GM18873 (cell line): Measurements from ENCODE around the gene AHCYL2.
"Not testable (repeated sequence)": the region's sequence is repeated elsewhere in the genome, so short reads cannot be mapped to it uniquely, and the experiment has no call there.

Experiments
- ATAC-seq: cut with Tn5 transposase; IDR thresholded peaks from one replicate; pipeline ENCODE4 v1.9.1; 2021; ENCODE audit warnings: mild to moderate bottlenecking, moderate library complexity, moderate number of reproducible peaks; ENCODE audit not compliant: unreplicated experiment, low FRiP score

AHCYL2 gene

DNA sequence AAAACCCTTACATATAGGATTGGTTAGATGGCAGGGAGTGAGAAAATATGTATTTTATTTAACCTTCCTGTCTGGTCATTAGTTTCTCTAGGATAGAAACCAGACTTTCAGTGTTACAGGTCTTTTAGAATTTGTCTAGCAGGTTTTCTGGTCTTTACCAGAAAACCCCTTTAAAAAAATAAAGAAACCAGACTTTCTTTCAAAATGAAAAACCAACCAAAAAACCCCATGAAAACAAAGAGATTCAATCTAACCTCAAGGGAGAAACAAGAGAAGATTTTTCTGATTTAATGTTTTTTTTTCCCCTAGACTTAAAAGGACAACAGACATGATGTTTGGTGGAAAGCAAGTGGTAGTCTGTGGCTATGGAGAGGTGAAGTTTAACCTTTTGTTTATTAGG is 180.7 kb downstream of the AHCYL2 start:
- no peak for ATAC-seq

DNA sequence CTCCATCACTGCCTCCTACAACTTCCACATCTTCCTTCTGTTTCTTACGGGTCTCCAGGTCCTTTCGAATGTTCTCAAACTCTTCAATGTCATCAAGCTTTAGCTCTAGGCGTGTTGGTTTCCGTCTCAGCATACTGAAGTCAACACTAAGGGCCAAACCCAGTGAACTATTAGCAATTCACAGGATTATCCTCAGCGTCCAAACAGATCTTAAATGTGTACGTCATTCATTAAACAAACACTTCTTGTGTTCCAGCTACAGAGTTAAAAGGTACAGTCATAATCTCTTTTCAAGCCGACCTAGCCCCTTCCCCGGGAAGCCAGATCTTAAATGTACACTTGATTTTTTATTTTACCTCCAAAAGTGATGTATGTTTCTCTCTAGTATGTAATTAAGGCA is 185.4 kb downstream of the AHCYL2 start:
- not testable (repeated sequence) for ATAC-seq

DNA sequence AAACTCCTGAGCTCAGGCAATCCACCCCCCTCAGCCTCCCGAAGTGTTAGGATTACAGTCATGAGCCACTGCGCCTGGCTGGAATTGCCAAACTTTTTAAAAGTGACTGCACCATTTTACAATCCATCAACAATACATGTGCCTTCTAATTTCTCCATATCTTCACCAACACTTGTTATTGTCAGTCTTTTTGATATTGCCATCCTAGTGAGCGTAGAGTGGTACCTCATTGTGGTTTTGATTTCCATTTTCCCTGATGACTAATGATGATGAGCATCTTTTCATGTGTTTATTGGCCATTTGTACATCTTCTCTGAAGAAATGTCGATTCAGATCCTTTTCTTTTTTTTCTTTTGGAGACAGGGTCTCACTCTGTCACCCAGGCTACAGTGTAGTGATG is 187.7 kb downstream of the AHCYL2 start:
- no peak for ATAC-seq

DNA sequence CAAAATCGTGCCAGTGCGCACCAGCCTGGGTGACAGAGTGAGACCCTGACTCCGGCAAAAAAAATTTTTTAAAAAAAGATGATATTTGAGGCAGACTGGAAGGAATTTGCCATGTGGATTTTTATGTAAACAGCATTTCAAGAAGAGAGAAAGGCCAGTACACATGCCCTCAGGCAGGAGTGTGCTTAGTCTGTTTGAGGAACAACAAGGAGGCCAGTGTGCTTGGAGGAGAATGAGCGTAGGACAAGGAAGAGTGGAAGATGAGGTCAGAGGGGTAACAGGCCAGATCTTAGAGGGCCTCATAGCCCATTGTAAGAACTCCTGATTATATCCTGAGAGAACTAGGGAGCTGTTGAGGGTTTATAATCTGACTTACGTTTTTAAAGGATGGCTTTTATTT is 192.2 kb downstream of the AHCYL2 start:
- ATAC-seq: no peak

DNA sequence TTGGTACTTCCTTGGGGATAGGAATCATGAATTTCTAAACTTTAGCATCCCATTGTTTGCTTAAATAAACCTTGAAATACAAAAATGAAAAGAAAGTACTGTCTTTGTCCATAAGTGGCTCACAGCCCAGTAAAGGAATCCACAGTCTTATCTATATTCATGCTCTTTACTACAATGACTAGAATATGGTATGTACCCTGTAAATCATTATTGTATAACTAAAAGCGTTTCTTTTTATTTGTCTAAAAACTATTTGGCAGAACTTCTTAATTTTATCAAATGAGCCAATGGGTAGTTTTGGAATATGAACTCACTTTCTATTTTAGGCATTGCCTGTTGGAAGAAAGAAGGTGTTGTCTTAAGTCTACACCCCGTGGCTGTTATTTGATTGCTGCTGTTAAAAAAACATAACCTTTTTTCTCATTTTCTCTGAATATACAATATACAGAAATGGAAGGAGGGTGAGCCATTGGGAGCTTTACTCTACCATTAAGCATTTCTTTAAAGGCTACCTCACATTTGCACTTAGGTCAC is 197.0 kb downstream of the AHCYL2 start:
- ATAC-seq: no peak

DNA sequence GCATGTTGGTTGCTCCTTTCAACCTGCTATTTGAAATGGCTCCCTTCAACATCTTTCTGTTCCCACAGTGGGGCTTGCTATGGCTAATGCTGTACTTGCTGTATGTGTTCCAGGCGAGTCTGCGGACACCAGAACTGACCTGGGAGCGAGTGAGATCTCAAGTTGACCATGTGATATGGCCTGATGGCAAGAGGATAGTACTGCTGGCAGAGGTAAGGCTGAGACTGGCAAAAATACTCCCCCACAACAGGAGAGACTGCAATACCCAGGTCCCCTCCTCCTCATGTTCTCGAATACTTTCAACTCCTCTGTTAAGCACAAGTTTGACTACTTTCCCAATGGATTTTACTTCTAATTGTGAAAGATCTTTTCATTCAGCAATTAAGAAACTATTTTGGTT is 197.9 kb downstream of the AHCYL2 start:
- ATAC-seq: no peak

DNA sequence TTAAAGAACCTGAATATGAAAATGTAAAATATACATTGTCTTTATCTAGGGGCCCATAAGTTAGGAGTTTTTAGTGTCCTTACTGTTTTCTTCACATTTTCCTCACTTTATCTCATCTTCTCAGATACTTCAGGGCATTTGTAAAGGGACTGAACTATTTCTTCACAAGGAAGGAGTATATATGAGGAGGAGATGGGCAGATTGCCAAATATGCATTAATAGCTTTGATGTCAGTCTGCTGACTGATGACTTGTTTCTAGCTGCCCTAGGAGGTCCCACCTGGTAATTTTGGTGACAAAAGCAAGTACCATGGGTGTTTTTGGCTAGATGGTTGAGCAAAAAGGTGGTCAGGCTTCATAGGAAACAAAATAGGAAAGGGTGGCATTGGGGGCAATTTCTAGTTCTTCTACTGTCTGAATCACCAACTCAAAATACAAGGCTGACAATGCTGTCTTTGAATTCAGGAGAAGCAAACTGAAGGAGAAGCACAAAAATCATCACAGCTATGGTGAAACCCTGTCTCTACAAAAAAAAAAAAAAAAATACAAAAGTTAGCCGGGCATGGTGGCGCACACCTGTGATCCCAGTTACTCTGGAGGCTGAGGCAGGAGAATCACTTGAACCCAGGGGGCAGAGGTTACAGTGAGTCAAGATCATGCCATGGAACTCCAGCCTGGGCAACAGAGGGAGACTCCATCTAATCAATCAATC is 199.0 kb downstream of the AHCYL2 start:
- ATAC-seq: no peak

DNA sequence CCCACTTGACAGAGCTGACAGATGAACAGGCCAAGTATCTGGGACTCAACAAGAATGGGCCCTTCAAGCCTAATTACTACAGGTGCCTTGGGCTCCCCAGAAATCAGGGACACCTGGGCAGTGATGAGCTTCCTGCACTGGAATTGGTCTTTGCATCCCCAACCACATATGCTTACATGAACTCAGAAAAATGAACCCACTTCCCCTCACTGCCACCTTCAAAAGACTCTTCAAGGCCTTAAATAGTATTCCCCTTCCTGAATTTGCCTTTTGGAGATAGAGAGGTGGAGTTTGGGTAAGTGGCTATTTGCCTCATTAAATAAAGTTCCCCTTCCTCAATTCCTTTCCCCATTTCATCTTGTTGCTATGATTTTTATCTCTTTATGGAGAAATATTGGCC is 201.7 kb downstream of the AHCYL2 start:
- no peak for ATAC-seq

DNA sequence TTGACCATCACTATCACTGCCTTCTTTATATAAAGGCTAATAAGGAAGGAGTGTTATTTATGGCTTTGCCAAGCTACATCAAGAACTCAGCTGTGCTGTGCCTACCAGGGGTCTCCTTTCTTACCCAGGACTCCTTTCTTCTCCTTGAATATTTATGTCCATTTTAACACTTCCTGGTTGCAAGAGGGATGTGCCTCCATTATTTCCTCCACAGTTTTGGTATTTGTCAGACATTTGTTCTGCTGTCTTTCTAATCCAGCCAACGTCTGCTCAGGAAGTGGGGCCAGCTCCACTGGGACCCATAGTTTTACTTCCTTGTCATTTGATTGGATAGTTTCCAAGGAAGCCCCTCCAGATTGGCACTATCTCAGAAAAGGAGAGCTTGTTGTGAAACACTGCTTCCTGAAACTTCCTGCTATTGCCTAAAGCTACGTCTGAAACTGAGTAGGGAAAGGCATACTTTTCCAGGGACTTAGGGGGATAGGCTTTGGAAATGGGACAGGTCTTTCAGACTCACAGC is 202.8 kb downstream of the AHCYL2 start:
- ATAC-seq: no peak

DNA sequence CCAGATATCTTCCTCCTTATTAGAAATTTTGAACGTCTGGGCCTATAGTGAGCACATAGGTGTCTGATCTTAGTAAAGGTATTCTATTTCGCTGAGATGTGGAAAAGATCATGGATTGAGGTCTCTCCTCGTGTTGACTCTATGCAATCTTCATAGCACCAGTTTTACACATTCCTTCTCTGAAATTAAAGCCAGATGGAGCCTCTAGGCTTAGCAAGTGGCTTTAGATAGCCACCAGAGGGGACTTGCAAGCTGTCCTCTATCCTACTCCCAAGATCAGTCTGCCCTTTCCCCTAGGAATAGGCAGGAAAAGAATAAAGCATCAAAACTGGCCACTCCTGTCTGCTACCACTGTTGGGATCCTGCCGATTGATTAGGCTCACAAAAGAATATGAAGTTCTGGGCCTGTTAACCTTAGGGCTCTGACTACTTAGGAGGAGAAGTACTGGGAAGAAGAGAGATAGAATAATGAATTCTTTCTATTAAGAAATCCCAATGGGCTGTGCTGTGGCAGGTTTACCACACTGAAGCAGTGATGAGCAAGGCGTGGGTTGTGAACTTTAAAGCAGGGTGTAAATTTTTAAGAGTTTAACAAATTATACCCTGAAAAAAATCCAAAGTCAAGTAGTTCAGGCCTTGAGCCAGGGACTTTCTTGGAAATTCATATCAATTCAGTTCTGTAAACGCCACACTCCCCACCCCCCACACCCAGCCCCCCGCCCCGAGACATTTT is 207.2 kb downstream of the AHCYL2 start:
- no peak for ATAC-seq

DNA sequence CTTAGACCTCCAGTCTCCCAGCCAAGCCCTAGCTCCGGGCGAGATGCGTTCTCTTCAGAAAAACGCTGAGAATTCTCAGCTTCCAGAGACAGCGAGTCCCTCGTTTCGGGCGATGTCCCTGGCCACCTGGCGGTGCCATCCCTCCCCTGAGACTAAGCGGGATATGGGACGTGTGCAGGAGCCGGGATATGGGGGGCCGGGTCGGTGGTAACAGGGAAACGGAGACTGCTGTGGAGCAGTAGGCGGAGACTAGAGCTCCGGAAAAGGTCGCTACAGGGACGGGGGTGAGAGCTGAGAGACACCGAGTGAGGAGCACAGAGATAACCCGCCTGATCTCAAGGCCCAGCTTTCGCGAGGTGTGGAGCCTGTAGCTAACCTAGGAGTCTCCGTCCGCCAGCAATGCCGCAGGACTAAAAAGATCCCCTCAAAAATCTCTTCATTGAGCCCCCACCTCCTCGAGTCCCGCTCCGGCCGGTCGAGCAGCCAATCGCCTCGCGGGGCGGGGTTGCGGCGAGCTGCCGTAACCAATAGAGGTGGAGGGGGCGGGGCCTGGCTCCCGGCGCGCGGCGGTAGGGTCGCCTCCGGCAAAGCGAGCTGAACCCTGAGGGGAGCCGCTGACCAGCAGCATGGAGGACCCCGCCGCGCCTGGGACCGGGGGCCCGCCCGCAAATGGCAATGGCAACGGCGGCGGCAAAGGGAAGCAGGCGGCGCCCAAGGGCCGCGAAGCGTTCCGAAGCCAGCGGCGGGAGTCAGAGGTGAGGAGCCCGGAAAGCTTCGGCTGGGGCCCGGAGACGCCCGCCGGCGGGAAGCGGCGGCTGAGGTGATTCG is 209.2 kb downstream of the AHCYL2 start, which contains the start of gene STRIP2:
Gene STRIP2, plus strand, starts transcription at position 586 of the 828 bp plus-strand sequence. Its CDS starts 41 bp downstream, at position 627.
- ATAC-seq: peak; percentile 84

DNA sequence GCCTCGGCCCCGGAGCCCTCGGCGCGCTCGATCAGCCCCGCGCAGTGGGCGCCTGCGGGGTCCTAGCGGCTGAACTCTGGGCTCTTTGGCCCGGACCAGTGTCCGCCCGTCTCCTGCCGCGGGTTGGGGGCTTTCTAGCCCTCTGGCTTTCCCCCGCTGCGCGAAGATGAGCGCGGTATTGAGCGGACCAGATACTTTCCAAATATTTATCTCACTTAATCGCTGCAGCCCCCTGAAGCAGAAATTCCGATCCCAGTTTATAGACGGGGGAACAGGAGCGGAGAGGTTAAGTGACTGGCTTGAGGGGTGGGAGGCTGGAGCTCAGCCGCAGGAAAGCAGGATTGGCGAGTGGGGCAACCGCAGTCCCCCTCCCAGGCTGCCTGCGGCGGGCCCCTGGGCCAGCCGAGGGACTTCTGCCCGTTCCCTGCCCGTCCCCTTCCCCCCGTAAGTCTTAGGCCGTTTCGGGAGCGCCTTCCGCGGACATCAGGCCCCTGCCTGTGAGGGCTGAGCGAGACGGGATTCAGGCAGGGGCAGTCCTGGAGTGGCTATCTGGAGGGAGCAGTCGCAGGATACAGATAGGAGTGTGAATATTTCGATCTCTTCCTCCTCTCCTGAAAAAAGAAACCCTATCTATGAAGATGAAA is 210.0 kb downstream of the AHCYL2 start:
- no peak for ATAC-seq

DNA sequence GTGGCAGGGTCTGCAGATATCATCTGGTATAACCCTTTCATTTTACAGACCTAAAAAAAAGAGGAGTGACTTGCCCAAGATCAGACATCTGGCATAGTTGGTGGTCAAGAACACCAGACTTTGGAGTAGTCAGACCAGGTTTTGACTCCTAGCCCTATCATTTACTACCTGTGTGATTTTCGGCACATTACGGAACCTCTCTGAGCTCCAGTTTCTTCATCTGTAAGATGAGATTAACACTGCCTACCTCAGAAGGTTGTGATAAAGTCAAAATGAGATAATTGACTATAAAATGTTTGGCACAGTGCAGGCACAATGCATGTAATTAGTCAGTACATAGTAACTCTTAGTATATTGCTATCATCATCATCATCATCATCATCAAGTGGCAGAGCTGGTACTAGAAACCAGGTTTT is 210.6 kb downstream of the AHCYL2 start:
- ATAC-seq: no peak

DNA sequence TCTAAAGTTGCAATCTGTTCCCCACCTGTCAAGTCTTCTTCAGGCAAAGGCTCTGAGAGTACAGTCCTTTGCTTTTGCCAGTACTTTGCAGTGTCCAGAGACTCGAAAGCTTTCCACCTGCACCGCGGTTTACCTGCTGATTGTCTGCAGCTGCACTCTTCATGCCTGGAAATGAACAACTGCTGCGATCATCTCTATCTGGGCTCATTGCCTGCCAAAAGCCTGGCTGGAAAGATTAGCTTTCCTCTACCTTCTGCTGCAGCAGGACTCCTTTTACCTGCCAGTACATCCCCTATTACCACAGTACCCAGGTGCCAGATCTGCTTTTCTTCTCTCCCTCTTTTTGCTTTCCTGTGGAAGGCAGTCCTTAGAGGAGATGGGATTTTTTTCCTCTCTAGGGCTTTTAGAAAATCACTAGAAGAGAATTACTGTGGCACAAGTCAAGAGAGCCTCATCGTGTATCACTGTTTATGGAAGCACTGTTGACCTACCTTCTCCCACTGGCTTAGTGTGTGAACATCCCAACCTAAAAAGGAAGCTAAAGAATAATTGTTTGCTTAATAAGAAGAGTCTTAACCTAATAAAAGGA is 211.6 kb downstream of the AHCYL2 start:
- ATAC-seq: no peak

DNA sequence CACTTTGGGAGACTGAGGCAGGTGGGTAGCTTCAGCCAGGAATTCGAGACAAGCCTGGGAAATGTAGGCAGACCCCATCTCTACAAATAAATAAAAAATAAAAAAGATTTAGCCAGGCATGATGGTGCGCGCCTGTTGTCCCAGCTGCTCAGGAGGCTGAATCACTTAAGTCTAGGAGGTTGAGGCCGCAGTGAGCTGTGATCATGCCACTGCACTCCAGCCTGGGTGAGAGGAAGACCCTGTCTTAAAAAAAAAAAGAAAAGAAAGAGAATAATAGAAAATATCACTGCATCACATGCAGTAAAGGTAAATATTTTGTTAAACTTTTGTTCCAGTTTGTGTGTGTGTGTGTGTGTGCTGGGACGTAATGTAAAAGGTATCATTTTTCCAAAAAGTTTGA is 212.4 kb downstream of the AHCYL2 start:
- ATAC-seq: no peak

DNA sequence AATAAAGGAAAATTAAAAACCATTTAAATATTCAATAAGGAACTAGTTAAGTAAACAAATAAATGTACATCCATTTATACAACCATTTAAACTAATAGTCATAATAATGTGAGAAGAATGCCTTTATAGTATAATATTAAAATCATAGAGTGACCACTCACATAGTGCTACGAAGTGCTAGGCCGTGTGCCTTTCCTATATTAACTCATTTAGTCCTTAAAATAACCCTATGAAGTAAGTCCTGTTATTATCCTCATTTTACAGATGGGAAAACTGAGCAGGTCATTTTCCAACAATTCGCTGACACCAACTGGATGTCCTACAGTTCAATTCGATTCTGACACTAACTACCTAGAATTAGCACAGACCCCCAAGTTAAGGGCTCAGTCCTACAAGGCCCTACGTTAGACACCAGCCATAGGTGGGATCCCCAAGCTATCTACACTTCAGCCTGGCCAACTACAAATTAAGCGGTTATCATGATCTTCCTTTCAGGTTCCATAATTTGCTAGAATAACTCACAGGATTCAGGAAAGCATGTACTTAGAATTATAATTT is 213.5 kb downstream of the AHCYL2 start:
- no peak for ATAC-seq

DNA sequence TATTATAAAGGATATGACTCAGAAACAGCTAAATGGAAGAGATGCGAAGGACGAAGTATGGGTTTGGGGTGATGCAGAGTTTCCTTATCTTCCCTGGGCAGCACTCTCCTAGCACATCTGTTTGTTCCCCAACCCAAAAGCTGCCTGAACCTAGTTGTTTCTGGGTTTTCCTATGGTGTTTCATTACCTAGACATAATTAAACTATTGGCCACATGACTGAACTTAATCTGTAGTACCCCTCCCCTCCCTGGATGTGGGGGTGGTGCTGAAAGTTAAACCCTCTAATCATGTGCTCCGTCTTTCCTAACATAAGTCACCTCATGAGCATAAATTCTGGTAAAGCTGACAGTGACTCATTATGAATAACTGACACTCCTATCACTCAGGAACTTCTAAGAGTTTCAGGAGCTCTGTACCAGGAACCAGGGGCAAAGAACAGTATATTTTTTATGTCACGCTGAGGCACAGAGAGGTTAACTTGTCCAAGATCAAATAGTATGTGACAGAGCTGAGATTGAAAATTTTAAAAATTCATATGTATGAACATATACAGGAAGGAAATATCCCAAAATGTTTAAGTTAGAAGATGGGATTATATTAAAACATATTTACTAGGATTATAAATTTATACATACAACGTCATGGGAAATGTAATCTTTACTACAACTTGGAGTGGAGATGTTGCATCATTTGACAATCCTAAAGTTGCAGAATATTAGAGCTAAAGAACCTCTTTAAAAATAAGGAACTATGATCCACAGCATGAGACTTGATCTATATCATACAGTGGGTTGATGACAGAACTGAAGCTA is 214.2 kb downstream of the AHCYL2 start:
- ATAC-seq: no peak

DNA sequence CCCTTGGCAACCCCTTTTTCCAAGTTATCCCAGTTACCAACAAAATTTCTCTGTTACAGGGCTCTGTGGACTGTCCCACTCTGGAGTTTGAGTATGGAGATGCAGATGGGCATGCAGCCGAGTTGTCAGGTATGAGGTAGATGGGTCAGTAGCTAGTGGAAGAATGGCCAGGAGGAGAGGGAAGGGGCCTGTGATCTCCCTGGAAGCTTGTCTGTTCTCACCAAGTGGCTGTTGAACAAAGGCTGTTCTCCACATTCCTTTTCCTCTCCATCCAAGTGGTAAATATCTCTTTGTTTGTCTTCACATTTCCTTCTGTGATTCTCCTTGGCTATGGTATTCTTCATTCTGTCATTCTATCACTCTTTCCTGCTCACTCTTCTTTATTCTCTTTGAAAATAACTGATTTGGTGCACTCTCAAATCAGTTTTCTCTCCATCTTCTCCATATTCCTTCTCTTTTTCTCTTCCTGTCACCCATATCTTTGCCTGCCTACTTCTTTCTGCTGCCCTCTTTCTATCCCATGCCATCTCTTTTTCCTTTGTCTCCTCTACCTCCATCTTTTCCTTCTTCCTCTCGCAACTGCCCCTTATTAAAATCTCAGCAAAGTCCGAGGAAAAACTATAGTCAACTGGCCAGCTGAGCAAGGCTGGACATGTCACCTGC is 215.3 kb downstream of the AHCYL2 start:
- ATAC-seq: no peak
